Dermis microvascular lymphatic vessel endothelial cell (primary cell): ENCODE data around the gene KRTAP26-1. TPM values are rescaled to one million over a fixed set of nuclear protein-coding genes. Genes with fewer than 3 reads are reported as not detected.

Experiments used
- DNase-seq, 2 donors: peaks; one replicate each; pipeline versions ENCODE4 v3.0.0 to v3.0.0-alpha.2; 2010; ENCODE audit warnings: low read depth in 2 of 2
- total RNA-seq: library from RNA; depleted of rRNA; stranded (reverse); fragments of >200 nt; gene quantifications from 2 replicates; pipeline ENCODE4 v1.2.1, GENCODE V29; 2014

The KRTAP26-1 gene
- total RNA-seq, 1 donor from 2014 or later = not detected

GRCh38 chr21:30271611-30272010, 48.5 kb downstream of the KRTAP26-1 start:
- DNase-seq = no peak

- no peak for DNase-seq
Measured at GRCh38 chr21:30271156-30271555, 49.0 kb downstream of the KRTAP26-1 start.

- no peak for DNase-seq
Measured at GRCh38 chr21:30269803-30270530, 50.1 kb downstream of the KRTAP26-1 start.

Other genes with a start within 250 kb of the KRTAP26-1 start
- gene CLDN17, start 153.5 kb downstream of the KRTAP26-1 start, total RNA-seq = not detected in 2 replicates
- gene CLDN8, start 104.2 kb downstream of the KRTAP26-1 start, total RNA-seq = not detected in 2 replicates
- gene KRTAP24-1, start 37.4 kb downstream of the KRTAP26-1 start, total RNA-seq = not detected in 2 replicates
- not detected in 2 replicates for gene KRTAP25-1, start 30.8 kb downstream of the KRTAP26-1 start, total RNA-seq
- not detected in 2 replicates for gene KRTAP27-1, start 17.4 kb upstream of the KRTAP26-1 start, total RNA-seq
- not detected in 2 replicates for gene KRTAP23-1, start 28.3 kb upstream of the KRTAP26-1 start, total RNA-seq
- gene KRTAP13-2, start 52.0 kb upstream of the KRTAP26-1 start, total RNA-seq = not detected in 2 replicates
- gene KRTAP13-1, start 75.7 kb upstream of the KRTAP26-1 start, total RNA-seq = not detected in 2 replicates
- gene KRTAP13-3, start 105.6 kb upstream of the KRTAP26-1 start, total RNA-seq = not detected in 2 replicates
- not detected in 2 replicates for gene KRTAP13-4, start 109.9 kb upstream of the KRTAP26-1 start, total RNA-seq
- gene KRTAP15-1, start 120.0 kb upstream of the KRTAP26-1 start, total RNA-seq = not detected in 2 replicates
- not detected in 2 replicates for gene KRTAP19-1, start 160.1 kb upstream of the KRTAP26-1 start, total RNA-seq
- not detected in 2 replicates for gene KRTAP19-2, start 167.1 kb upstream of the KRTAP26-1 start, total RNA-seq
- gene KRTAP19-3, start 171.7 kb upstream of the KRTAP26-1 start, total RNA-seq = not detected in 2 replicates
- not detected in 2 replicates for gene KRTAP19-4, start 176.8 kb upstream of the KRTAP26-1 start, total RNA-seq
- not detected in 2 replicates for gene KRTAP19-5, start 181.8 kb upstream of the KRTAP26-1 start, total RNA-seq
- not detected in 2 replicates for gene KRTAP19-6, start 221.5 kb upstream of the KRTAP26-1 start, total RNA-seq
- not detected in 2 replicates for gene KRTAP19-7, start 241.0 kb upstream of the KRTAP26-1 start, total RNA-seq